IMR-90 (cell line): ENCODE data around the gene SPCS3. TPM values are rescaled to one million over a fixed set of nuclear protein-coding genes. Genes with fewer than 3 reads are reported as not detected.

Experiments
- ATAC-seq: fragments of 200-7000 bp; cut with Tn5 transposase; 2 replicates; pipeline ENCODE4 v1.9.1; 2020; ENCODE audit warnings: low read depth, mild to moderate bottlenecking, moderate library complexity
- BruUV-seq: library from RNA; stranded (reverse); fragments of 400-500 nt; replicated peaks from 2 replicates; lab custom pipeline; 2021; lab: Mats Ljungman, UMichigan
- CTCF ChIA-PET: fragments of 300-600 bp; formaldehyde crosslinking; extraction: SDS; loops from one replicate; lab custom pipeline; 2021; ENCODE audit warnings: antibody characterized with exemption; lab: Yijun Ruan, JAX
- POLR2A ChIA-PET: fragments of 300-600 bp; sonication (Branson Sonifier 250); formaldehyde crosslinking; loops from one replicate; lab custom pipeline; 2022; ENCODE audit warnings: antibody characterized with exemption; ENCODE audit not compliant: unreplicated experiment; lab: Charles Lee
- DNase-seq: peaks from one replicate; pipeline ENCODE4 v3.0.0; 2013
- H2AFZ ChIP-seq: replicated peaks from 2 replicates; pipeline ENCODE3; 2013; ENCODE audit warnings: low read length, mild to moderate bottlenecking; ENCODE audit not compliant: poor library complexity
- H2AK5ac ChIP-seq: 2 replicates; pipeline ENCODE4 v1.6.1; 2013; ENCODE audit warnings: low read depth, low read length, inconsistent platforms
- H2AK9ac ChIP-seq: replicated peaks from 2 replicates; pipeline ENCODE3; 2013; ENCODE audit warnings: mild to moderate bottlenecking, low read depth, low read length, moderate library complexity; ENCODE audit not compliant: poor library complexity
- H2BK120ac ChIP-seq: 2 replicates; pipeline ENCODE4 v1.6.1; 2013; ENCODE audit warnings: low read depth, low read length, inconsistent platforms
- H2BK15ac ChIP-seq: 3 replicates; pipeline ENCODE4 v1.6.1; 2013; ENCODE audit warnings: low read depth, low read length, inconsistent platforms
- H2BK20ac ChIP-seq: 2 replicates; pipeline ENCODE4 v1.6.1; 2013; ENCODE audit warnings: low read depth, mild to moderate bottlenecking, inconsistent platforms, low read length, moderate library complexity
- H2BK5ac ChIP-seq: 2 replicates; pipeline ENCODE4 v1.6.1; 2013; ENCODE audit warnings: mild to moderate bottlenecking, low read depth, low read length, inconsistent platforms; ENCODE audit not compliant: poor library complexity, severe bottlenecking
- H3K14ac ChIP-seq: replicated peaks from 2 replicates; pipeline ENCODE4 v1.6.1; 2013; ENCODE audit warnings: low read depth, low read length, inconsistent platforms
- H3K18ac ChIP-seq: 2 replicates; pipeline ENCODE4 v1.6.1; 2013; ENCODE audit warnings: low read depth, low read length, control low read depth
- H3K23ac ChIP-seq: 2 replicates; pipeline ENCODE4 v1.6.1; 2013; ENCODE audit warnings: low read depth, low read length, inconsistent platforms
- H3K27ac ChIP-seq: 2 replicates; pipeline ENCODE4 v1.5.1; 2013; ENCODE audit warnings: mild to moderate bottlenecking, control low read depth, low read length; ENCODE audit not compliant: insufficient read depth
- H3K27me3 ChIP-seq: 2 replicates; pipeline ENCODE4 v1.6.1; 2013; ENCODE audit warnings: low read length; ENCODE audit not compliant: control insufficient read depth, insufficient read depth
- H3K36me3 ChIP-seq: 2 replicates; pipeline ENCODE4 v1.6.1; 2013; ENCODE audit warnings: low read length, mixed read lengths; ENCODE audit not compliant: control insufficient read depth, insufficient read depth
- H3K4ac ChIP-seq: 2 replicates; pipeline ENCODE4 v1.6.1; 2013; ENCODE audit warnings: low read depth, low read length, inconsistent platforms
- H3K4me1 ChIP-seq: 2 replicates; pipeline ENCODE4 v1.6.1; 2013; ENCODE audit warnings: low read length, mixed read lengths; ENCODE audit not compliant: control insufficient read depth, insufficient read depth
- H3K4me2 ChIP-seq: 2 replicates; pipeline ENCODE4 v1.6.1; 2013; ENCODE audit warnings: low read depth, mild to moderate bottlenecking, control low read depth, low read length, moderate library complexity
- H3K4me3 ChIP-seq: 2 replicates; pipeline ENCODE4 v1.5.1; 2013; ENCODE audit warnings: low read depth, mild to moderate bottlenecking, control low read depth, low read length, moderate library complexity; ENCODE audit not compliant: insufficient read depth
- H3K56ac ChIP-seq: 2 replicates; pipeline ENCODE4 v1.6.1; 2013; ENCODE audit warnings: low read length, inconsistent platforms; ENCODE audit not compliant: insufficient read depth; ENCODE audit errors: extremely low read depth
- H3K79me1 ChIP-seq, 2 experiments: 2 replicates each; pipeline ENCODE4 v1.6.1; 2013; ENCODE audit warnings: low read length in 2 of 2, inconsistent platforms in 1 of 2, low read depth in 1 of 2
- H3K9ac ChIP-seq: 2 replicates; pipeline ENCODE4 v1.6.1; 2013; ENCODE audit warnings: low read depth, low read length, control low read depth
- H3K9me1 ChIP-seq: 2 replicates; pipeline ENCODE4 v1.6.1; 2013; ENCODE audit warnings: low read length, inconsistent platforms; ENCODE audit not compliant: insufficient read depth
- H3K9me3 ChIP-seq: 2 replicates; pipeline ENCODE4 v1.6.1; 2013; ENCODE audit warnings: low read length; ENCODE audit not compliant: control insufficient read depth, insufficient read depth
- H4K20me1 ChIP-seq: 2 replicates; pipeline ENCODE4 v1.6.1; 2013; ENCODE audit warnings: low read length, inconsistent platforms; ENCODE audit not compliant: insufficient read depth
- H4K5ac ChIP-seq: 2 replicates; pipeline ENCODE4 v1.6.1; 2013; ENCODE audit warnings: mild to moderate bottlenecking, low read depth, low read length, control low read depth
- H4K8ac ChIP-seq, 2 experiments: 2 replicates each; pipeline ENCODE4 v1.6.1; 2013; ENCODE audit warnings: low read depth in 2 of 2, low read length in 2 of 2, control low read depth in 1 of 2, inconsistent platforms in 1 of 2
- H4K91ac ChIP-seq: 2 replicates; pipeline ENCODE4 v1.6.1; 2013; ENCODE audit warnings: low read depth, low read length, inconsistent platforms; ENCODE audit not compliant: insufficient read depth
- BHLHE40 ChIP-seq: fragments of 150-350 bp; IDR thresholded peaks from 2 replicates; pipeline ENCODE4 v1.6.1; 2016; ENCODE audit warnings: mild to moderate bottlenecking, low read depth, low read length
- CEBPB ChIP-seq: IDR thresholded peaks from 2 replicates; pipeline ENCODE4 v1.6.1; 2012; ENCODE audit warnings: low read depth, low read length, improper control_type of control experiment
- CHD1 ChIP-seq: IDR thresholded peaks from 2 replicates; pipeline ENCODE4 v1.6.1; 2012; ENCODE audit warnings: low read depth, low read length, improper control_type of control experiment
- FOS ChIP-seq: fragments of 150-350 bp; IDR thresholded peaks from 2 replicates; pipeline ENCODE4 v1.6.1; 2016; ENCODE audit warnings: low read depth, low read length
- MAFK ChIP-seq: IDR thresholded peaks from 2 replicates; pipeline ENCODE4 v1.6.1; 2012; ENCODE audit warnings: low read depth, low read length, improper control_type of control experiment
- MAZ ChIP-seq: IDR thresholded peaks from 2 replicates; pipeline ENCODE4 v1.6.1; 2012; ENCODE audit warnings: low read depth, mild to moderate bottlenecking, low read length, improper control_type of control experiment, moderate library complexity, borderline replicate concordance
- MXI1 ChIP-seq: IDR thresholded peaks from 2 replicates; pipeline ENCODE4 v1.6.1; 2012; ENCODE audit warnings: low read depth, mild to moderate bottlenecking, low read length, moderate library complexity, borderline replicate concordance
- NFE2L2 ChIP-seq: fragments of 150-350 bp; IDR thresholded peaks from 2 replicates; pipeline ENCODE4 v1.6.1; 2016; ENCODE audit warnings: low read depth, mild to moderate bottlenecking, low read length
- POLR2A ChIP-seq: IDR thresholded peaks from 2 replicates; pipeline ENCODE4 v1.6.1; 2012; ENCODE audit warnings: mild to moderate bottlenecking, low read depth, low read length
- RAD21 ChIP-seq: IDR thresholded peaks from 2 replicates; pipeline ENCODE4 v1.6.1; 2012; ENCODE audit warnings: low read length, improper control_type of control experiment
- RCOR1 ChIP-seq: IDR thresholded peaks from 2 replicates; pipeline ENCODE4 v1.6.1; 2012; ENCODE audit warnings: mild to moderate bottlenecking, low read length, improper control_type of control experiment; ENCODE audit not compliant: insufficient replicate concordance
- RFX5 ChIP-seq: IDR thresholded peaks from 2 replicates; pipeline ENCODE4 v1.8.0; 2012; ENCODE audit warnings: low read depth, mild to moderate bottlenecking, low read length, moderate library complexity
- SMC3 ChIP-seq: fragments of 150-350 bp; IDR thresholded peaks from 2 replicates; pipeline ENCODE4 v1.6.1; 2016; ENCODE audit warnings: low read depth, mild to moderate bottlenecking, antibody characterized with exemption, low read length, moderate library complexity
- USF2 ChIP-seq: fragments of 150-350 bp; IDR thresholded peaks from 2 replicates; pipeline ENCODE4 v1.6.1; 2017; ENCODE audit warnings: mild to moderate bottlenecking, antibody characterized with exemption, low read length, low read depth
- WGBS, 2 experiments: methylation state at CpG; one replicate each; pipeline versions ENCODE4 v1.1.5 to v1.1.7; 2013; ENCODE audit warnings: missing lambda C conversion rate in 2 of 2; ENCODE audit not compliant: insufficient read length in 1 of 2; ENCODE audit errors: extremely low coverage in 2 of 2; 5-methylcytosine and 5-hydroxymethylcytosine counted together
- dilution Hi-C: fragments of 300-500 bp; cut with HindIII; formaldehyde crosslinking; loops from one replicate; pipeline ENCODE4 v1.14.3; 2018; ENCODE audit warnings: low sequenced_read_pairs; ENCODE audit not compliant: unreplicated experiment
- in situ Hi-C: fragments of 300-500 bp; cut with MboI; formaldehyde crosslinking; loops from 3 replicates; pipeline ENCODE4 v1.14.3; 2019; ENCODE audit warnings: low sequenced_read_pairs, inconsistent platforms, mixed read lengths
- intact Hi-C: fragments of 100-400 bp; cut with micrococcal nuclease; formaldehyde crosslinking; loops from 2 replicates; pipeline ENCODE4 v1.10.0; 2022
- polyA plus RNA-seq, 3 experiments: library from polyadenylated mRNA; depleted of rRNA; stranded (reverse); fragments of >200 nt; gene quantifications; 2 replicates each; pipeline ENCODE4 v1.2.3, GENCODE V29; 2012; ENCODE audit warnings: low replicate concordance in 1 of 3
- total RNA-seq: library from RNA; depleted of rRNA; stranded (reverse); fragments of >200 nt; gene quantifications from 2 replicates; pipeline ENCODE4 v1.2.3, GENCODE V29; 2012
- TF ChIP-seq, protein P1 (sequence below): fragments of 150-350 bp; IDR thresholded peaks from 2 replicates; pipeline ENCODE4 v1.6.1; 2016; ENCODE audit warnings: low read depth, mild to moderate bottlenecking, low read length, moderate library complexity, borderline replicate concordance
- TF ChIP-seq, protein P2 (sequence below): conservative IDR thresholded peaks from 2 replicates; pipeline ENCODE4 v1.5.1; 2012; ENCODE audit warnings: mild to moderate bottlenecking, low read depth, low read length, improper control_type of control experiment

The SPCS3 gene
- total and polyA plus RNA-seq, 2 of the 4 experiments (the other 2 are of a cell fraction), result 41.6 to 77.4 TPM

DNA sequence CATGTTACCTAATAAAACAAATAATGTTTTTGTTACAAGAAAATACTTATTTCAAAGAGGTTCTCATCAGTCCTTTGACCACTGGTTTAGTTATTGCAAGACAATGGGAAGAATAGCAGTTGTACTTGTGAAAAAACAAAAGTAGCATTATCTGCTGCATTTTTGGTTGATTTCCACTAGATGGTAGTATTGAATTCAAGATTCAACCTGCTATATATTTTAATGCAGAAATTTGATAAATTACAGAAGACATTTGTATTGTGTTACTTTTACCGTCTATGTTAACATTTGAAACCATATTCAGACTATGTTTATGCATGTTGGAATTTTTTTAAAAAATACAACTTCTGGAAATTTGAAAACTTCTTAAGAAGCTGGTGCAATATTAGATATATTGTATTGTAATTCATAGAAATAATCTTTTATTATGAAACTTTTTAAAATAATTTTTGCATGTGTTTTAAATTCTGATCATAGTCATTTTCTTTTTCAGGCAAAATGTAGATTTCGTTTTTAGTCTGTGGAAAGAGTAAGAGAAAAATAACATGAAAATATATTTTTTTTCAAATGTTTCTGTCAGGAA lies 56.4 kb downstream of the SPCS3 start:
- Histone ChIP-seq H4K91ac (no peak overlapping the region), H2AK5ac (no peak overlapping the region), H2BK15ac (no peak overlapping the region), H3K18ac (no peak overlapping the region), H3K14ac (no peak overlapping the region), H2AK9ac (no peak overlapping the region), H4K20me1 (no peaks in the 10 kb centered on the region), H3K36me3 (no peaks in the 10 kb centered on the region), H4K5ac (no peak overlapping the region), H3K9me1 (no peaks in the 10 kb centered on the region), H2BK5ac (no peak overlapping the region), H2AFZ (no peak overlapping the region), H3K9ac (no peak overlapping the region), H4K8ac (no peak overlapping the region), H3K4me2 (no peak overlapping the region), H3K4ac (no peak overlapping the region), H2BK20ac (no peak overlapping the region), H3K4me3 (no peak overlapping the region), H3K27me3 (no peaks in the 10 kb centered on the region), H3K79me1 (no peaks in the 10 kb centered on the region), H3K23ac (no peak overlapping the region), H3K9me3 (no peaks in the 10 kb centered on the region), H3K4me1 (no peaks in the 10 kb centered on the region), H2BK120ac (no peak overlapping the region), H3K56ac (no peak overlapping the region), H3K27ac (no peak overlapping the region)
- WGBS, 2 experiments, result no CpG with 5 or more reads among the region's 2 CpGs
- POLR2A ChIA-PET, result no interaction called here
- CTCF ChIA-PET, result interaction anchor here (0.6 to 4.0 kb wide), 3 partner anchors 225 to 671 kb away, joined by 3 to 17 read pairs (median 5); no protein-coding TSS in a partner anchor
- intact Hi-C loops, result loop anchor here (2.0 to 10.0 kb wide), 8 partner anchors 171 to 963 kb away; no protein-coding TSS in a partner anchor
- dilution Hi-C loops, result no loop called here
- no TSS peak for BruUV-seq
- peak; percentile 46; the same call in 1 of the 2 replicates for ATAC-seq
- in situ Hi-C loops, result loop anchor here (10.0 to 25.0 kb wide), 3 partner anchors 286 to 969 kb away; partner anchors contain the start of gene VEGFC
- DNase-seq, result peak; percentile 53
- TF ChIP-seq RAD21, result peak; percentile 74
- TF ChIP-seq RFX5, result no peak
- TF ChIP-seq, protein P1, sequence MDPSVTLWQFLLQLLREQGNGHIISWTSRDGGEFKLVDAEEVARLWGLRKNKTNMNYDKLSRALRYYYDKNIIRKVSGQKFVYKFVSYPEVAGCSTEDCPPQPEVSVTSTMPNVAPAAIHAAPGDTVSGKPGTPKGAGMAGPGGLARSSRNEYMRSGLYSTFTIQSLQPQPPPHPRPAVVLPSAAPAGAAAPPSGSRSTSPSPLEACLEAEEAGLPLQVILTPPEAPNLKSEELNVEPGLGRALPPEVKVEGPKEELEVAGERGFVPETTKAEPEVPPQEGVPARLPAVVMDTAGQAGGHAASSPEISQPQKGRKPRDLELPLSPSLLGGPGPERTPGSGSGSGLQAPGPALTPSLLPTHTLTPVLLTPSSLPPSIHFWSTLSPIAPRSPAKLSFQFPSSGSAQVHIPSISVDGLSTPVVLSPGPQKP, result no peak
- TF ChIP-seq USF2, result no peak
- TF ChIP-seq RCOR1, result no peak
- no peak for TF ChIP-seq MAFK
- TF ChIP-seq NFE2L2, result no peak
- TF ChIP-seq SMC3, result peak; percentile 60
- TF ChIP-seq MAZ, result no peak
- TF ChIP-seq CHD1, result no peak
- TF ChIP-seq CEBPB, result no peak
- TF ChIP-seq, protein P2, sequence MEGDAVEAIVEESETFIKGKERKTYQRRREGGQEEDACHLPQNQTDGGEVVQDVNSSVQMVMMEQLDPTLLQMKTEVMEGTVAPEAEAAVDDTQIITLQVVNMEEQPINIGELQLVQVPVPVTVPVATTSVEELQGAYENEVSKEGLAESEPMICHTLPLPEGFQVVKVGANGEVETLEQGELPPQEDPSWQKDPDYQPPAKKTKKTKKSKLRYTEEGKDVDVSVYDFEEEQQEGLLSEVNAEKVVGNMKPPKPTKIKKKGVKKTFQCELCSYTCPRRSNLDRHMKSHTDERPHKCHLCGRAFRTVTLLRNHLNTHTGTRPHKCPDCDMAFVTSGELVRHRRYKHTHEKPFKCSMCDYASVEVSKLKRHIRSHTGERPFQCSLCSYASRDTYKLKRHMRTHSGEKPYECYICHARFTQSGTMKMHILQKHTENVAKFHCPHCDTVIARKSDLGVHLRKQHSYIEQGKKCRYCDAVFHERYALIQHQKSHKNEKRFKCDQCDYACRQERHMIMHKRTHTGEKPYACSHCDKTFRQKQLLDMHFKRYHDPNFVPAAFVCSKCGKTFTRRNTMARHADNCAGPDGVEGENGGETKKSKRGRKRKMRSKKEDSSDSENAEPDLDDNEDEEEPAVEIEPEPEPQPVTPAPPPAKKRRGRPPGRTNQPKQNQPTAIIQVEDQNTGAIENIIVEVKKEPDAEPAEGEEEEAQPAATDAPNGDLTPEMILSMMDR, result peak; percentile 64
- TF ChIP-seq FOS, result no peak
- no peak for TF ChIP-seq BHLHE40
- no peak for TF ChIP-seq POLR2A
- no peak for TF ChIP-seq MXI1
